Left cardiac atrium (tissue), 4 donors: ENCODE data around the gene VIPAS39. TPM values are rescaled to one million over a fixed set of nuclear protein-coding genes. Genes with fewer than 3 reads are reported as not detected.
A peak's percentile ranks its signal among the peaks of the same experiment; 100 is the strongest.

ENCODE experiments used
- ATAC-seq, 2 donors: fragments of 200-7000 bp; cut with Tn5 transposase; one replicate each; pipeline ENCODE4 v1.9.1; 2020; ENCODE audit warnings: mild to moderate bottlenecking in 2 of 2, moderate library complexity in 2 of 2
- DNase-seq: peaks from one replicate; pipeline ENCODE4 v3.0.0-alpha.2; 2020
- intact Hi-C, 2 donors: fragments of 100-400 bp; cut with DNase I; formaldehyde crosslinking; loops; one replicate each; pipeline versions ENCODE4 v1.14.1 to v1.15.1; 2022 to 2023
- long read RNA-seq: library from polyadenylated mRNA; unstranded; transcript quantifications from one replicate; pipeline ENCODE4 v2.0.0, GENCODE V29; 2021
- total RNA-seq, 2 donors: library from RNA; stranded (reverse); fragmentation: NEBNext Ultra II Directional; extraction: Animal tissue kit (Norgen Biotek cat#: 25700); gene quantifications; one replicate each; pipeline ENCODE4 v1.2.1, GENCODE V29; 2021
- donor health status: DM: no; HTN: yes; CAD: no.
- donor health status: DM: no; HTN: yes; CAD: no; lungs with severe emphysema.
- donor health status: DM: yes; HTN: yes; CAD: no.
- donor health status: Dilated cardiomyopathy.

VIPAS39 gene
- total RNA-seq: 10 to 100 TPM in 1 of 2 donors, 1 to 10 TPM in 1; 9.1 to 11.7 TPM
- long read RNA-seq, transcript VIPAS39-211 (20 exons, 2,562 nt): major isoform, 5 of 10 reads
- long read RNA-seq, partial matches to known transcripts: 1 of 10 reads
- long read RNA-seq, other reads (novel, unspliced or antisense): 3 of 10 reads

- intact Hi-C loops: no loop called here
- DNase-seq (peak; percentile 96), ATAC-seq (peak; percentile 98 to 99)
These were observed at the start of gene VIPAS39, which contains the start of gene AHSA1 for GRCh38 chr14:77457522-77458248. VIPAS39 (minus strand) TSS chr14:77457601; CDS start chr14:77454102, 3,499 bp downstream. AHSA1 (plus strand) TSS chr14:77458093; CDS start chr14:77458190, 97 bp downstream.

GRCh38 chr14:77505031-77505430, 47.6 kb upstream of the VIPAS39 start:
- intact Hi-C loops: no loop called here
- ATAC-seq (no peak), DNase-seq (no peak)

- DNase-seq: no peak
- no peak for ATAC-seq
- intact Hi-C loops: no loop called here
These were observed 45.7 kb upstream of the VIPAS39 start for GRCh38 chr14:77503138-77503537.

DNA sequence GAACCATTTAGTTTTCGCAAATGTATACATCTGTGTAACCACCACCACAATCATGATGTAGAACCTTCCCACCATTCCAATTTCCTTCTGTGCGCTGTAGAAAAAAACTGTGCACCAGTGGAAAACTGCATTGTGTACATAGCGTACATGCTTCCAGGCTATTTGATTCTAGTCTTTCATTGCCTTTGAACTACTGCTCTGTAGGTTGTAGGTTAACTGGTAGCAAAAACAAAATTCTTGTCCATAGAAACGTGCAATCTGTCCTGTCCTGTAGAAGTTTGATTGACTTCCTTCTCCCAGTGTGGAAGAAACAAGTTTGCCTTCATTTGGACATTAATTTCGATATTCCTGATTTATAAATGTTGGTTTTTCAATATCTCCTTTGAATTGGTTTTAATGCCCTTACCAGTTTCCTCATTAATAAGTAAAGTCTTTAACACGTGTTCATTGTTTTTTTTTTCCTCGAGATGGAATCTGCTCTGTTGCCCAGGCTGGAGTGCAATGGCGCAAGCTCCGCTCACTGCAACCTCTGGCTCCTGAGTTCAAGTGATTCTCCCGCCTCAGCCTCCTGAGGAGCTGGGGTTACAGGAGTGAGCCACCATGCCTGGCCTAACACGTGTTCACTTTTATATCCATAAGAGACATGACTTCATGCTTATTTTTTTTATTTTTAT, 44.8 kb upstream of the VIPAS39 start:
- DNase-seq: no peak
- intact Hi-C loops: no loop called here
- no peak for ATAC-seq

- DNase-seq (no peak), ATAC-seq (peak; percentile 5 to 24)
- intact Hi-C loops: no loop called here
These were observed 41.7 kb upstream of the VIPAS39 start for GRCh38 chr14:77498984-77499527.

DNA sequence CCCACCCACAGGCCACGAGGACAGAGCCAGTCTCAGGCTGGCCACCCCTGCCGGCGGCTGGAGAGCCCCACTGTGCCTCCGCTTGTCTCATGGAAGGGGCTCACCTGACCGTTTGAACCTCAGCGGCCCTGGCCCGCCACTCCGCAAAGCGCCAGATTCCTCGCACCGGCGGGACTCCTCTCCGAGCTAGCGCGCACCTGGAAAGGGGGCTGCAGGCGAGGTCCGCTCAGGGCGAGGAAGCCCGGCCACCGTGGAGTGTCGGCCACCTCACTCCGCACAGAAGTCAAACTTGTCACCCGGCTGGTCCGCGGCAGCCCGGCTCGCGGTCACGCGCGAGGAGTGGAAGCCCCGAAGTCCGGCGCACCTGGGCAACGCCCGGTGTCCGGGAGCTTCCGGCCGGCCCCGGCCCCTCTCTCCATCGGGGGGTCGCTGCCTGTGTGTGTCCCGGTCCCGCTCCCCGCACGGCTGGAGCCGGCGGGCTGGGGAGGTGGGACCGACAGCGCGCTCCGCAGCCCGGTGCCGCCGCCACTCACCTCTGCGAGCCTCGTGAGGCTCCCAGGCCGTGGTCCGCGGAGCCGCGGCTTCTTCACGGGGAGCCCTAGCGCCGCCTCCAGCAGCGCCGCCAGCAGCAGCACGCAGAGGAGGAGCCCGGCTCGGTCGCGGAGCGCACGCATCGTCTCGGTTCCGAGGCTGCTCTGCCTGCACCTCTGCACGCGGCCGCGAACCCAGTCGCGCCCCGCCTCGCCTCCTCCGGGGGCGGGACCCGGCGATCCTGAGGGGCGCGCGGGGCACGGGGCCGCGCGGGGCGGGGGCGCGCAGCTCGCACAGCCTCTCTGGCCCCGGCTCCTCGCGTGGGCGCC, 40.9 kb upstream of the VIPAS39 start, which contains the start of gene ISM2:
Gene ISM2, minus strand, starts transcription at position 697 of the 860 bp plus-strand sequence. Its CDS starts 23 bp downstream, at position 674.
- peak; percentile 81 to 91 for ATAC-seq
- intact Hi-C loops: no loop called here
- DNase-seq: peak; percentile 47

GRCh38 chr14:77495334-77495733, 37.9 kb upstream of the VIPAS39 start:
- DNase-seq: no peak
- intact Hi-C loops: no loop called here
- no peak for ATAC-seq

- DNase-seq (no peak), ATAC-seq (no peak)
- intact Hi-C loops: no loop called here
These were observed 33.7 kb upstream of the VIPAS39 start for GRCh38 chr14:77491056-77491455.

DNA sequence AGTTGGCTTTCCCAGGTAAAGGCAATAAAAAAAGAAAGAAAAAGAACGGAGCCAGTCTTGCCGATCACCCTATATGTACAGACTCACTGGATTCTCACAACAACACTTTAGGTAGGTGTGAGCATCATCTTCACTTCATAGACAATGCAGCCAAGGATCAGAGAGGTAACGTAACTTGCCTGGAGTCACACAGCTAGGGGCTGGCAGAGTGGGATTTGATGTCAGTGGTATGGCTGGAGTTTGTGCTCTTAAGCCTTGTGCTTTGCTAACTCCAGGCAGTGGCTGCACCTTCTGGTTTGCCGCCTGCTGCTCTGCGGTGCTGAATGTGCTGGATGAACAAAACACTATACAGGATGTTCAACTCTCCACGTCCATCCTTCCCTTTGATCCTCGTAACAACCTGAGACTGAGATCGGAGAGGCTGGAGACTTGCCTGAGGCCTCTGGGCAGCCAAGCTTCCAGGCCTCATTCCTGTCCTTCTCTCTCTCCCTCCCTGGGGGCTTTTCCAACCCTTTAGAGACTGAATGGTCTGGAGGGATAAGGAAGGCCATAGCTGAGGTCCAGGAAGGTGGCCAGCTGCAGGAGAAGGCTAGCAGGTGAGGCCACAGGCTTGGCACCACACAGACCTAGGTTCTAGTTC, 33.1 kb upstream of the VIPAS39 start:
- ATAC-seq: no peak
- DNase-seq: no peak
- intact Hi-C loops: no loop called here

- ATAC-seq (no peak), DNase-seq (no peak)
- intact Hi-C loops: no loop called here
These were observed 31.6 kb upstream of the VIPAS39 start for GRCh38 chr14:77489041-77489440.

DNA sequence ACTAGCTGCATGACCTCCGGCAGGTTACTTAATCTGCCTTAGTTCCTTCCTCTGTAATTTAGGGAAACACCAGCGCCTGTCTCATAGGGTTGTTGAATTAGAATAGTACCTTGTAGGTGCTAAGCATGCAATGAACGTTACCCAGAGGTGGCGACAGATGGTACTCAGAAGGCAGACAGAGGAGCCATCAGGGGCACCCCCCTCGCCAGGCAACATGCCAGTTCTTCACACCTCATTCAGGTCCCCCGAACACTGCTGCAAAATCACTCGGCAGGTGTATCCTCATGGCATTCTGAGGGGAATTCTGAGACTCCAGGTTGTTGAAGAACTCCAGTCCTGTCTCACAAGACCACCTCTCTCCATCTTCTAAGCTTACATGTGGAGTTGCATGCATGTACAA, 31.2 kb upstream of the VIPAS39 start:
- DNase-seq (no peak), ATAC-seq (no peak)
- intact Hi-C loops: no loop called here

DNA sequence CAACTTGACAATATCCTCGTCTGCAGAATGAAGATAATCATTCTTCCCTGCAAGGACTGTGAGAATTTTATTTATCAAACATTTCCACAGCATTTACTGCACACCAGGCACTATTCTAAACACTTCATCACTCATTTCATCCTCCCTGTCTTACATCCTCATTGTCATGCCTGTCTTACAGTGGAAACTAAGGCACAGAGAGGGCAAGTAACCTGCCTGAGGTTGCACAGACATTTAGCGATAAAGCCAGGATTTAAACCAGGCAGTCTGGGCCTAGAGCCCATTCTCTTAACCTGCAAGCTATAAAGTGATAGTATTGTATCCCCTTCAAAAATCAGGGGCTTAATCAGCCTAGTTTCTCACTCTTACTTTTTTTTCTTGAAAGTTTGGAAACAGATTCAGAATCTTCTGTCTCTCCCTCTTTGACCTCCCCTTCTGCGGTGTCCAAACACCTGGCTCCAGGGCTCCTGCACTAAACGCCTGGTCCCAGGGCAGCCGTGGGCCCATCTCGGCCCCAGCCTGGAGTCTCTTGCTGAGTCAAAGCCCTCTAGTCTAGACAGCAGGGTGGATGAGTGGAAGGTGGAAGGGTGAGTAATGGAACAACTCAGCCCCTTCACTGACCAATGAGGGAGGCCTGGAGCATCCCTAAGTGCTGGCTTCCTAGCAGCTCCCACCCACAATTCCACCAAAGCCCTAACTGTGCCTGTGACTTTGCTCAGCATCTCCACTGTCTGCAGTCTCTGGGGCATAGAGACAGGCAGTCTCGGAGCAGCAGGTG, 28.7 kb upstream of the VIPAS39 start:
- ATAC-seq: peak in 1 of 2 donors; percentile 48
- DNase-seq: no peak
- intact Hi-C loops: no loop called here

- DNase-seq (no peak), ATAC-seq (peak in 1 of 2 donors; percentile 44)
- intact Hi-C loops: no loop called here
These were observed 27.9 kb upstream of the VIPAS39 start for GRCh38 chr14:77485256-77485655.

DNA sequence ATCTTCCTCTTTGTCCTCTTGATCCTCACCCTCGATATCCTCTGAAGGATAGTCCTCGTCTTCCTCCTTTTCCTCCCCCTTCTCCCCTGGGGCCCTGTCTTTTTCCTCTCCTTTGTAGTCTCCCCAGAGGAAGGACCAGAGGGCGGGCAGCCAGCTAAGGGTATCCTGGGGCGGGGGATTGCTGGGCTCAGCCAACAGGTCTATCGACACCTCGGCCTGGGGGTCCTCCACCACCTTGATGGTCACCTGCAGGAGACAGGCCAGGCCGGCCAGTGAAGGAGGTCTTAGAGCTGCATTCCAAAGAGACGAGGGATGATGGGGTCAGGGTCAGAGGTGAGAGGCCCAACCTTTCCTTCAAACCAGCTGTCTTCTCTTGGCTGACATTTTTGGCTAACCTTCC, 25.0 kb upstream of the VIPAS39 start:
- intact Hi-C loops: no loop called here
- no peak for ATAC-seq
- DNase-seq: no peak

- ATAC-seq (no peak), DNase-seq (no peak)
- intact Hi-C loops: no loop called here
These were observed 21.4 kb upstream of the VIPAS39 start for GRCh38 chr14:77478796-77479195.

GRCh38 chr14:77478029-77478428, 20.6 kb upstream of the VIPAS39 start:
- DNase-seq (no peak), ATAC-seq (no peak)
- intact Hi-C loops: no loop called here

DNA sequence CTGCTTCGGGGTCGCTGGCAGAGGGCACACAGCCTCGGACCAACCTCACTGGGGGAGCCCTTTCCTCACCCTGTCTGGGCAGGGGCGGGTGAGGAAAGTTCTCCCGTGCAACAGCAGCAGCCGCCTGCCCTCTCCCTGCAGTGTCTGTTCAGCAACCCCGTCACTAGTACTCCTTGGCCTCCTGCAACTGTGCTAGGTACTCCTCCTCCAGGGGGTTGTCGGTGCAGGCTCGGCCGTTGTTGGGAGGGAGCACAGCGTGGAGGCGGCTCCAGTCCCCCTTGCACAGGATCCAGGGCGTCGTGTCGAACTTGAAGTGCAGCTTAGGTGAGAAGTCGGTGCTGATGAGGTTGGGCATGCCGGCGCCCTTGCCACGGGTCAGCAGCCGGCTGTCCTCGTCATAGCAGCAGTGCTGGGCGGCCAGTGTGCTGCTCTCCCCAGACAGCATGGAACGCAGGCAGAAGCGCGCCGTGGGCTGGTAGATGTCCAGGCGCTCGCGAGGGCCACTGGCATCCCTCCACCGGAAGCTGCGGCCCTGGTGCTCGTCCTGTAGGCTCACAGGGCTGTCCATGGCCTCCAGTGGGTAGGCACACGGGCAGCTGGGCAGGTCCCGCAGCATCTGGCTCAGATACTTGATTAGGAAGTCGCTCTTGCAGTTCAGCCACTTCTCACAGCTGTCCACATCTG, 18.2 kb upstream of the VIPAS39 start:
- ATAC-seq: no peak
- no peak for DNase-seq

More for the DNA sequence above, 18.2 kb upstream of the VIPAS39 start:
- intact Hi-C loops: no loop called here
